ENCODE data around the gene CCDC186. TPM values are rescaled to one million over a fixed set of nuclear protein-coding genes. Genes with fewer than 3 reads are reported as not detected.

Gene CCDC186
- total RNA-seq: 12.2 and 18.5 TPM in 2 replicates

GRCh38 chr10:114173921-114174694, at the start of gene CCDC186:
TSS of gene CCDC186 (minus strand) at chr10:114174203. CDS start at chr10:114163268, 10,935 bp downstream.

DNA sequence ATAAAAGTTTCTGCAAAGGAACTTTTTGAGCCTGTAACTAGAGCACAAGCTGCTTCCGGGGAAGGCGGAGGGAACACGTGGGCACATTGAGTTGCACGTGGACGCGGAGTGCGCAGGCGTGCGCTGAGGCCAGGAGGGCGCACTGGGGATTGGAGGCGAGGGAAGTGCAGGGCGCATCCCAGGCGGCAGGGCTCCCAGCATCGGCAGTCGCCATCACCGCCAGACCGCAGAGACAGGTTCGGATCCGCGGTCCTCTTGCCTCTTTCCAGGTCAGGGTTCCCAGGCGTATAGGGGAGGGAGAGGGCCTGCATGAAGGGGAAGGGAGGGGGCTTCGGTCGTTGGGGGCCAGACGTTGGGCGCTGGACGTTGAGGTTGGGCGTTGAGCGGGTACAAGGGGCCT, 5.1 kb upstream of the CCDC186 start, which contains the start of gene TDRD1:
TDRD1 (plus strand) TSS at position 206 of the 400 bp plus-strand sequence. CDS start 8,479 bp downstream, outside the sequence.

Other genes starting within 250 kb of the CCDC186 start
- gene ADRB1, start 130.3 kb downstream of the CCDC186 start, total RNA-seq: not detected in 2 replicates
- 0.44 and 0.62 TPM in 2 replicates for gene TDRD1, start 5.2 kb upstream of the CCDC186 start, total RNA-seq
- gene VWA2, start 65.1 kb upstream of the CCDC186 start, total RNA-seq: not detected in 2 replicates
- gene AFAP1L2, start 230.3 kb upstream of the CCDC186 start, total RNA-seq: 0.22 and 1.4 TPM in 2 replicates